Measurements from ENCODE around the gene ROR1. TPM values are rescaled to one million over a fixed set of nuclear protein-coding genes. Genes with fewer than 3 reads are reported as not detected.
"Not testable (repeated sequence)": the region's sequence is repeated elsewhere in the genome, so short reads cannot be mapped to it uniquely, and the experiment has no call there.

ROR1 gene
- total and polyA plus RNA-seq, 2 of the 13 experiments (the other 11 are each of a cell fraction or from before 2014, with no cell fraction given): 0.58 to 2.3 TPM

DNA sequence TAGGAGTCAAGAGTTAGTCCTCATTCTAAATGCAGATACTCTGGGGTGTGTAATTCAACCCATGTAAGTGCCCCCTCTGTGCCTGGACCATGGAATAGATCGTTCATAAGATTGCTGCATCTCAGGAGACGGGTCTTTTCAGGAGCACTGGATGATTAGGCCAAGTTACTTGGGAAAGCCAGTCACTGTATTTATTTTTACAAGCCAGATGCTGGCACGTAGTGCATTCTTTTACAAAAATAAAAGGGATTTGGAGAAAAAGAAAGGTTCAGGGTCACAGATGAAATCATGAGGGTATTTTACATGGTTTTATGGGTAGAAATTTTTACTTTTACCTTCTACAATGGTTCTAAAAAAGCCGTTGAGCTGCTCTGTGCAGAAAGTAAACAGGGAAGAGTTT, 327.0 kb downstream of the ROR1 start:
- BruUV-seq (replicated peaks): no TSS peak
- Histone ChIP-seq H3K36me3 (replicated peaks in 1 of 2; ENCODE audit: control insufficient read depth in 1 of 2, insufficient read depth in 2 of 2, low read length in 2 of 2) (no peaks in the 10 kb centered on the region), H3K79me2 (ENCODE audit: insufficient read depth, low read length) (no peaks in the 10 kb centered on the region), H3K27ac (ENCODE audit: extremely low read length, insufficient read depth, low read length) (no peak overlapping the region), H3K9ac (ENCODE audit: insufficient read depth, low read depth, low read length) (no peak overlapping the region), H4K20me1 (ENCODE audit: insufficient read depth, low read length) (0 out of 2 replicates have a peak, but pooled peaks cover 3% of the 10 kb centered on the region), H3K27me3 (ENCODE audit: control insufficient read depth in 1 of 2, insufficient read depth in 2 of 2, low read length in 2 of 2) (no peaks in the 10 kb centered on the region; a peak in 1 of 5 replicates), H3K4me1 (ENCODE audit: insufficient read depth, low read length) (no peaks in the 10 kb centered on the region), H3K4me3 (replicated peaks in 1 of 3; ENCODE audit: insufficient read depth in 1 of 3, low read depth in 2 of 3, low read length in 3 of 3) (no peak overlapping the region), H3K4me2 (ENCODE audit: low read depth, low read length) (no peak overlapping the region), H2AFZ (ENCODE audit: low read length) (no peak overlapping the region), H3K9me3 (ENCODE audit: low read length) (no peaks in the 10 kb centered on the region)
- in situ Hi-C loops (cut with HindIII; ENCODE audit: extremely low pct_ligation_motif_present, low pct_unique_long_range_greater_than_20kb): no loop called here
- ChIA-PET CTCF (ENCODE audit: low intra/inter-chr PET ratio, low total read pairs) (no interaction called here), POLR2A (no interaction called here)
- 30% methylated on average over 4 of the region's 4 CpGs for whole genome bisulfite sequencing (ENCODE audit: low lambda C conversion rate)
- intact Hi-C loops (cut with micrococcal nuclease; ENCODE audit: unreplicated experiment): no loop called here
- TF ChIP-seq NPAS2 (CRISPR knock-in tag; IDR thresholded peaks at IDR 0.05; ENCODE audit: borderline replicate concordance): no peak
- no peak for TF ChIP-seq ZNF263 (CRISPR knock-in tag; IDR thresholded peaks at IDR 0.05)
- no peak for TF ChIP-seq MTA3 (CRISPR knock-in tag; IDR thresholded peaks at IDR 0.05)
- TF ChIP-seq NFYC (CRISPR knock-in tag; IDR thresholded peaks at IDR 0.05): no peak
- TF ChIP-seq ZFP90 (CRISPR knock-in tag; IDR thresholded peaks at IDR 0.05; ENCODE audit: borderline replicate concordance): no peak
- no peak for TF ChIP-seq ZSCAN29 (CRISPR knock-in tag; conservative IDR thresholded peaks at IDR 0.05)
- TF ChIP-seq ZFP1 (CRISPR knock-in tag; IDR thresholded peaks at IDR 0.05): no peak
- no peak for TF ChIP-seq KLF13 (CRISPR knock-in tag; IDR thresholded peaks at IDR 0.05)
- no peak for TF ChIP-seq MXI1 (IDR thresholded peaks at IDR 0.05; ENCODE audit: borderline replicate concordance, low read depth, low read length)
- no peak for TF ChIP-seq ONECUT2 (CRISPR knock-in tag; IDR thresholded peaks at IDR 0.05)
- no peak for TF ChIP-seq TGIF2 (CRISPR knock-in tag; IDR thresholded peaks at IDR 0.05)
- no peak for DNase-seq (ENCODE audit: low spot score)
- FAIRE-seq: no peak
- no peak for ATAC-seq

DNA sequence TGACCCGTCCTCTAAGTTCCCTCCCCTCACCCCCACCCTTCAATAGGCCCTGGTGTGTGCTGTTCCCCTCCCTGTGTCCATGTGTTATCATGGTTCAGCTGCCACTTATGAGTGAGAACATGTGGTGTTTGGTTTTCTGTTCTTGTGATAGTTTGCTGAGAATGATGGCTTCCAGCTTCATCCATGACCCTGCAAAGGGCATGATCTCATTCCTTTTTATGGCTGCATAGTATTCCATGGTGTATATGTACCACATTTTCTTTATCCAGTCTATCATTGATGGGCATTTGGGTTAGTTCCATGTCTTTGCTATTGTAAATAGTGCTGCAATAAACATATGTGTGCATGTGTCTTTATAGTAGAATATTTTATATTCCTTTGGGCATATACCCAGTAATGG, 330.8 kb downstream of the ROR1 start:
- FAIRE-seq; H3K9ac ChIP-seq (ENCODE audit: insufficient read depth, low read depth, low read length); H3K36me3 ChIP-seq (replicated peaks in 1 of 2; ENCODE audit: control insufficient read depth in 1 of 2, insufficient read depth in 2 of 2, low read length in 2 of 2); BruUV-seq (replicated peaks); H3K4me3 ChIP-seq (replicated peaks in 1 of 3; ENCODE audit: insufficient read depth in 1 of 3, low read depth in 2 of 3, low read length in 3 of 3); H3K27ac ChIP-seq (ENCODE audit: extremely low read length, insufficient read depth, low read length); CTCF ChIA-PET (ENCODE audit: low intra/inter-chr PET ratio, low total read pairs); H4K20me1 ChIP-seq (ENCODE audit: insufficient read depth, low read length); H2AFZ ChIP-seq (ENCODE audit: low read length); intact Hi-C loops (cut with micrococcal nuclease; ENCODE audit: unreplicated experiment); in situ Hi-C loops (cut with HindIII; ENCODE audit: extremely low pct_ligation_motif_present, low pct_unique_long_range_greater_than_20kb); H3K9me3 ChIP-seq (ENCODE audit: low read length); ATAC-seq; H3K27me3 ChIP-seq (ENCODE audit: control insufficient read depth in 1 of 2, insufficient read depth in 2 of 2, low read length in 2 of 2); DNase-seq (ENCODE audit: low spot score); H3K4me1 ChIP-seq (ENCODE audit: insufficient read depth, low read length); H3K79me2 ChIP-seq (ENCODE audit: insufficient read depth, low read length); H3K4me2 ChIP-seq (ENCODE audit: low read depth, low read length); POLR2A ChIA-PET: not testable (repeated sequence)
- 14% methylated on average over 1 of the region's 1 CpG for WGBS (ENCODE audit: low lambda C conversion rate)

Measured in HepG2 (cell line).